ENCODE data around the gene TBC1D3D.
"Not testable (repeated sequence)": the region's sequence is repeated elsewhere in the genome, so short reads cannot be mapped to it uniquely, and the experiment has no call there.

The TBC1D3D gene
- total RNA-seq = 0 reads per million in 2 donors

DNA sequence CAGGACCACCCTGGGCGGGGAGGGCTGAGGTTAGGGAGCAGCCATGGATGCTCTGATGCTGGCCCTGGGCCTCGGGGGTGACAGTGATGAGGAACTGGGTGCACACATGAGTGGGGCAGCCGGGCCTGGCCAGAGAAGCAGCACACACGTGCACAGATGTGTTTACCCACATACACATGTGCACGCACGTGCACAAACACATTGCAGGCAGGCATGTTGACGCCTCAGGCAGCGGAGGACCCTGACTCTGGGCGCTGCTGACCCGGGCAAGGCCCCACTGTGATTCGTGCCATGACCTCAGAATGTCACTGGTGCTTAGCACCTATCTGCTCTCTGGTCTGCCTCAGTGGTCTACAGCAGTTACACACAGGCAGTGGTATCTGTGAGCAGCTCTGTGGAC lies at the start of gene TBC1D3D:
Gene TBC1D3D (plus strand): TSS at position 301 of the 400 bp plus-strand sequence. CDS start 1,585 bp downstream, outside the sequence.
- not testable (repeated sequence) for DNase-seq

GRCh38 chr17:37988960-37989359 lies 14.8 kb upstream of the TBC1D3D start, which contains the start of gene TBC1D3L:
Gene TBC1D3L, minus strand, starts transcription at chr17:37989060. Its CDS starts 1,540 bp downstream, at chr17:37987520.
- DNase-seq = not testable (repeated sequence)
